Hepatic stellate cell (primary cell): ENCODE results near the gene ATAD5.
"Not testable (repeated sequence)": the region's sequence is repeated elsewhere in the genome, so short reads cannot be mapped to it uniquely, and the experiment has no call there.

Experiments
- DNase-seq: peaks from one replicate; pipeline ENCODE4 v3.0.0; 2011; ENCODE audit warnings: low spot score

The ATAD5 gene

GRCh38 chr17:30822919-30823318, 8.8 kb upstream of the ATAD5 start:
- DNase-seq: not testable (repeated sequence)

DNA sequence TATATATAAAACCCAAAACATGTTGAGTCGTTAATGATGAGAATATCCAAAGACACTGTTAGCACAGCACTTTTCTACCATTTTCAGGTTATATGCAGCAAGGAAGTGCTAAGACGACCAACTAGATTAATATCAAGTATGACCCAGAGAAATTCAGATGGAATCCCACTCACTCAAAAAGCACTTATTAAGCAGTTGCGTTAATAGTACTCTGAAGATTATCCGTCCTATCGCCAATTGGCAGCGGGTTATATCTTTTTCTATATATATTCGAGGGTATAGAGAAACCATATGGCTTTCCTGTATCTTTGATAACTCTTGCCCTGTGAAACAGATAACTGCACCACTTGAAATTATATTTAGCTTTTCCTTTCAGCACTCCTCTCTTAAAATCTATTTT, 8.3 kb upstream of the ATAD5 start:
- DNase-seq: no peak

- peak; percentile 52 for DNase-seq
Observed at GRCh38 chr17:30824002-30824355, 7.8 kb upstream of the ATAD5 start.

GRCh38 chr17:30824356-30825145, 7.2 kb upstream of the ATAD5 start, which contains the start of gene CRLF3:
CRLF3 (minus strand) TSS chr17:30824692; CDS start chr17:30824651, 41 bp downstream.
- DNase-seq: peak; percentile 96

DNA sequence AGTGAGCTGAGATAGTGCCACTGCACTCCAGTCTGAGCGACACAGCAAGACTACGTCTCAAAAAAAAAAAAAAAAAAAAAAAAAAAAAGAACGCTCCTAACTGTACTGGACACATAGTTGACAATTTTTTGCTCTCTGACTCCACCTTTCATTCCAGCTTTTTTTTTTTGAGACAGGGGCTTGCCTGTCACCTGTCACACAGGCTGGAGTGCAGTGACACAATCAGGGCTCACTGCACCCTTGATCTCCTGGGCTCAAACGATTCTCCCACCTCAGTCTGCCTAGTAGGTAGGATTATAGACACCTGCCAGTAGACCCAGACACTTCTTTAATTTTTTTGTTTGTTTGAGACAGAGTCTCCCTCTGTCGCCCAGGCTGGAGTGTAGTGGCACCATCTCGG, 4.7 kb upstream of the ATAD5 start:
- no peak for DNase-seq

GRCh38 chr17:30829022-30829421, 2.7 kb upstream of the ATAD5 start:
- no peak for DNase-seq

DNA sequence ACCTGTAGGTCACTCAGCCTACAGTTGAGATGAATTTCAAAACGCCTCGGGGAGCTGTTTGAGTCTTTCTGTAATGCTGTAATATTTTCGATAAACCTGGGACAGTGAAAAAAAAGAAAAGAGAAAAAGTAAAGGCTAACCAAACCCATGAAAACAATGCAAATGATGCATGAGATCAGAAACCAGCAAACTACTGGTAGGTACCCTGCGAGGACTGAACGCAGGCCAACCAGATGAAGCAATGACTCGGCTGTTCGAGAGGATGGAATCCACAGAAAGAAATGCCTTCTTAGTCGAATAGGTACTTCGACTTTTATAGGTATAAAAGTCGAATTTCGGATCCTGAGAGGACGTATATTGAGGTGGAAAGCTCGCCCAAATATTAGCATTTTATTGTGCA, 509 bp upstream of the ATAD5 start:
- no peak for DNase-seq

DNA sequence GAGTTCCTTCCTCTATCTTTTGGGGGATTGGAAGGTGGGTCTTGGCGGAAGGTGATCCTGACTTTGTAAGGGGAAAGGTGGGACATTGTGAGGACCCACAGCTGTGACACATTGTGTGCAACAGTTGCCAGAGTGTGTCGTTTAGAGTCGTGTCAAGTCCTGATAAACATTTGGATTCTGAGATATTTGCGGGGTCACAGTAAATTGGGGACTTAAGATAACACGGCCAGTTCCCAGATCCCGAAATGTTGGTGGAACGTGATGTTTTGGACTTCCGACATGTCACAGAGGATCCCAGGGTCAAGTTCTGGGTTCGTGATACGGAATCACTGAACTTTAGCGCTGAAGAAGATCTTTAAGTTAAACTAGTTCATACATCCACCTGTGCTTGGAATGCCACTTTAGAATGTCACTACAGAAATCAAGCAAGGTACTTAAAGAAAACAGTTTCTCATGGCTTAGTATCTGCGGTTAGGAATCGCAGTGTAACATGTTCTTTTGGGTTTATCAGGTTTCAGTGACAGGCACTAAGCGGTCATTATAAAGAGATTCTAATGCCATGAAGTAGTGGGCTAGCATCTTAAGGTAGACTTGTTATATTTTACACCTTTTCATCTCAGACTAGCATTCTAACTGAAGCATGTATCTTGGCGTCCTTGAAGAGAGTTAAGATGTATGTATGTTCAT, 815 bp downstream of the ATAD5 start:
- no peak for DNase-seq

DNA sequence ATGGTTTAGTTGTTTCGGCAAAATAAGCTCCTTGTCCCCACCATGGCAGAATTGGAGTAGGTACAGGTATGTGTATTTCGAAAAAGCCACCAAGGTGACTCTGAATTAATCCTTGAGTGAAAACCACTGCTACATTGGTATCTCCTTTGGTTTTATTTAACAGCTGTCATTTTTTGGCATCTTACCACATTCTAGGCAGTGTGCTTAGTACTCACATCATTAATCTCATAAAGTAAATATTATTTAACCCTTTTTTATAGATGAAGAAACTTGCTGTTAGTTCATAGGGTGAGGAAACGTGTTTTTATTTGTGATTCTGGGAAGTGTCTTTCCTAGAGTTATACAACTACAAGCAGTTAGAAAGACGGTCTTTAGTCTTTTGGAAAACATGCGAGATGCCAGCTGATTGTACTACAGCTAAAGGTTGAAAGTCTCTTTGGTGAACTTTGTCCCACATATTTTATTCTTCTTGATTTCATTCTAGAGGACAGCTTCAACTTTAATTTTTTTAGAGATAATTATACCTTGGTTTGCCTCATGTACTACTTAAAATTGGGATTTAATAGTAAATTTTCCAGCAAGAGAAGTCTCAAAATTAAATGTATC, 6.5 kb downstream of the ATAD5 start:
- DNase-seq: no peak

DNA sequence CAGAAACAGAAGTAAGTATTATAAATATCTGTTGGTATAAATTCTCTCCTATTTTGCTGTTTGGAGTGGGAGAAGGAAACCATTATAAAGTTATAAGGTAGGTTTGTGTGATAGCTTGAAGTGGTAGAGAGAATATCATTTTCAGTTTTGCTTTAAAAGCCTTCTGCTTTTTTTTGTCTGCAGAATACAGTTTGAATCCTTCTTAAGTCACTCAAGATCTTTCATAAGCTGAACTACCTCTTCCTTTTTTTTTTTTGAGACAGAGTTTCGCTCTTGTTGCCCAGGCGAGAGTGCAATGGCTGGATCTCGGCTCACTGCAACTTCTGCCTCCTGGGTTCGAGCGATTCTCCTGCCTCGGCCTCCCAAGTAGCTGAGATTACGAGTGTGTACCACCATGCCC, 9.0 kb downstream of the ATAD5 start:
- no peak for DNase-seq

GRCh38 chr17:30848021-30848420, 16.3 kb downstream of the ATAD5 start:
- DNase-seq: no peak

- no peak for DNase-seq
Observed at GRCh38 chr17:30854146-30854545, 22.4 kb downstream of the ATAD5 start.

DNA sequence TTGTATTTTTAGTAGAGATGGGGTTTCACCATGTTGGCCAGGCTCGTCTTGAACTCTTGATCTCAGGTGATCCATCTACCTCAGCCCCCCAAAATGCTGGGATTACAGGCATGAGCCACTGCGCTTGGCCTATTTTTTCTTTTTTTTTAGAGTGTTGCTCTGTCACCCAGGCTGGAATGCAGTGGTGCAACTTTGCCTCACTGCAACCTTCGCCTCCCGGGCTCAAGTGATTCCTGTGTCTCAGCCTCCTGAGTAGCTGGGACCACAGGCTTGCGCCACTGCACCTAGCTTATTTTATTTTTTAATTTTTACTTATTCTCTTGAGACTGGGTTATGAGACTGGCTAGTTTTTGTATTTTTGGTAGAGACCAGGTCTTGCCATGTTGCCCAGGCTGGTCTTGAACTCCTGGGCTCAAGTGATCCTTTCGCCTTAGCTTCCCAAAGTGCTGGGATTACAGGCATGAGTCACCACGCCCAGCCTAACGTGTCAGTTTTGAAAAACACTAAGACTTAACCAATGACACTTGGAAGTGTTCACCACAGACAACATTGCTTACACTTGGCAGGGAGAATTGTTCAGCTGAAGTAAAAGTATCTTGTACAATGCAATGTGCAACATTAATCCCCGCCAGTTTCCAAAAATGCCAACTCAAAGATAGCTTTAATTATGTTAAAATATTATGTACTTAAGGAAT, 26.9 kb downstream of the ATAD5 start:
- no peak for DNase-seq

DNA sequence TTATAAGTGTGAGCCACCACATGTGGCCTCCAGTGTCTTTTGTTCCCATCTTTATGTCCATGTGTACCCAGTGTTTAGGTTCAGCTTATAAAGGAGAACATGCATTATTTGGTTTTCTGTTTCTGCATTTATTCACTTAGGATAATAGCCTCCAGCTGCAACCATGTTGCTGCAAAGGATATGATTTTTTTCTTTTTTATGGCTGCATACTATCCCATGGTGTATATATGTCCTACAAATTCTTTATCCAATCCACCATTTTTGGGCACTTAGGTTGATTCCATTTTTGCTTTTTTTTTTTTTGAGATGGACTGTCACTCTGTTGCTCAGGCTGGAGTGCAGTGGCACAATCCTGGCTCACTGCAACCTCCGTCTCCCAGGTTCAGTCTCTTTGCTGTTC, 32.9 kb downstream of the ATAD5 start:
- DNase-seq: no peak

- DNase-seq: no peak
Observed at GRCh38 chr17:30869005-30869404, 37.2 kb downstream of the ATAD5 start.

- DNase-seq: no peak
Observed at GRCh38 chr17:30886187-30886586, 54.4 kb downstream of the ATAD5 start.

GRCh38 chr17:30894236-30894635, 62.5 kb downstream of the ATAD5 start:
- no peak for DNase-seq

GRCh38 chr17:30897311-30897710, 65.5 kb downstream of the ATAD5 start:
- no peak for DNase-seq

DNA sequence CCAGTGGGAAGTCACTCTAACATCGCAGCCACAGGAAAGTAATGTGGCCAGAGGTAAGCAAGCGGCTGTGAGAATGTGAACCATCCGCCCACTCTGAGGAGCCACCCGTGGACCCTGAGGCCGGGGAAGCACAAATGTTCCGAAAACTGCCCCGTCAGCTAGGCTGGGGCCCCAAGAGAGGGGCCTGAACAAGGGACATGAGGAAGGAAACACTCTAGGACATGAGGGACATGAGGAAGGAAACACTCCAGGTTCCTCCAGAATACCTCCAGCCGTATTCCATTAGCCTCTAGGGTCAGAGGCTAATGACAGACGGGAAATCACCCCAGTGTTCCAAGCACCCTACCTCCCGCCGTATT, 74.0 kb downstream of the ATAD5 start:
- DNase-seq: peak; percentile 21

- peak; percentile 89 for DNase-seq
Observed at GRCh38 chr17:30906101-30906911, 74.5 kb downstream of the ATAD5 start, which contains the start of gene TEFM. TEFM (minus strand) TSS chr17:30906238; CDS start chr17:30906198, 40 bp downstream.

GRCh38 chr17:30908717-30909420, 77.1 kb downstream of the ATAD5 start:
- DNase-seq: no peak
